Activated CD8-positive, alpha-beta T cell treated with anti-CD3 and anti-CD28 coated beads for 36 hours (primary cell): ENCODE data around the gene PLEKHG1. TPM values are rescaled to one million over a fixed set of nuclear protein-coding genes. Genes with fewer than 3 reads are reported as not detected.

Experiments
- ATAC-seq: fragments of 200-7000 bp; cut with Tn5 transposase; one replicate; pipeline ENCODE4 v1.10.0; 2021; ENCODE audit warnings: mild to moderate bottlenecking, moderate library complexity
- CTCF ChIA-PET: fragments of 350-600 bp; sonication (Branson Sonifier 250); formaldehyde crosslinking; loops from one replicate; lab custom pipeline; 2021; ENCODE audit warnings: antibody characterized with exemption; lab: Charles Lee
- POLR2A ChIA-PET: fragments of 350-600 bp; sonication (Branson Sonifier 250); formaldehyde crosslinking; loops from one replicate; lab custom pipeline; 2021; ENCODE audit warnings: antibody characterized with exemption; lab: Charles Lee
- DNase-seq: peaks from one replicate; pipeline ENCODE4 v3.0.0-alpha.2; 2020
- H3K27ac Mint-ChIP-seq: one replicate; pipeline ENCODE4 v1.8.0; 2021; ENCODE audit warnings: mild to moderate bottlenecking, mixed read lengths
- H3K27me3 Mint-ChIP-seq: one replicate; pipeline ENCODE4 v1.8.0; 2021; ENCODE audit warnings: mixed read lengths
- H3K36me3 Mint-ChIP-seq: one replicate; pipeline ENCODE4 v1.8.0; 2021; ENCODE audit warnings: low read depth, mixed read lengths
- H3K4me1 Mint-ChIP-seq: one replicate; pipeline ENCODE4 v1.8.0; 2021; ENCODE audit warnings: low read depth, mixed read lengths
- H3K4me3 Mint-ChIP-seq: one replicate; pipeline ENCODE4 v1.8.0; 2021; ENCODE audit warnings: mild to moderate bottlenecking, moderate library complexity, mixed read lengths
- H3K9me3 Mint-ChIP-seq: one replicate; pipeline ENCODE4 v1.8.0; 2021; ENCODE audit warnings: mixed read lengths
- CTCF ChIP-seq: fragments of 200-600 bp; IDR thresholded peaks from one replicate; pipeline ENCODE4 v1.8.0; 2022; ENCODE audit warnings: antibody characterized with exemption, mild to moderate bottlenecking
- intact Hi-C: fragments of 100-400 bp; cut with micrococcal nuclease; formaldehyde crosslinking; loops from one replicate; pipeline ENCODE4 v1.10.0; 2022
- total RNA-seq, 2 experiments: library from RNA; stranded (reverse); gene quantifications; one replicate each; pipeline ENCODE4 v1.2.3, GENCODE V29; 2021

PLEKHG1 gene
- total RNA-seq, 2 experiments from 2014 or later, result 4.2 to 4.8 TPM

- DNase-seq (no peak), ATAC-seq (no peak)
- intact Hi-C loops, result no loop called here
- no peak overlapping the region for H3K27ac Mint-ChIP-seq
- no peaks in the 10 kb centered on the region for H3K4me1 Mint-ChIP-seq
- CTCF ChIA-PET, result no interaction called here
- H3K9me3 Mint-ChIP-seq, result peaks cover 7% of the 10 kb centered on the region
- H3K4me3 Mint-ChIP-seq, result no peak overlapping the region
- POLR2A ChIA-PET, result no interaction called here
- no peak for TF ChIP-seq CTCF
- peaks cover 13% of the 10 kb centered on the region for H3K27me3 Mint-ChIP-seq
- H3K36me3 Mint-ChIP-seq, result no peaks in the 10 kb centered on the region
These were observed 38.8 kb upstream of the PLEKHG1 start for GRCh38 chr6:150560884-150561219.

GRCh38 chr6:150565945-150566344 is 33.7 kb upstream of the PLEKHG1 start:
- Mint-ChIP-seq H3K4me3 (no peak overlapping the region), H3K36me3 (no peaks in the 10 kb centered on the region)

GRCh38 chr6:150566486-150566885 is 33.2 kb upstream of the PLEKHG1 start:
- H3K4me1 Mint-ChIP-seq, result no peaks in the 10 kb centered on the region
- H3K4me3 Mint-ChIP-seq, result no peak overlapping the region
- no peak for TF ChIP-seq CTCF
- intact Hi-C loops, result no loop called here
- H3K9me3 Mint-ChIP-seq, result no peaks in the 10 kb centered on the region
- CTCF ChIA-PET, result no interaction called here
- DNase-seq, result no peak
- no peak for ATAC-seq
- no peaks in the 10 kb centered on the region for H3K36me3 Mint-ChIP-seq
- H3K27me3 Mint-ChIP-seq, result peaks cover 3% of the 10 kb centered on the region
- POLR2A ChIA-PET, result no interaction called here
- H3K27ac Mint-ChIP-seq, result no peak overlapping the region

More at GRCh38 chr6:150565945-150566344, 33.7 kb upstream of the PLEKHG1 start:
- intact Hi-C loops, result no loop called here
- POLR2A ChIA-PET, result no interaction called here
- Mint-ChIP-seq H3K27me3 (peaks cover 3% of the 10 kb centered on the region), H3K9me3 (no peaks in the 10 kb centered on the region), H3K4me1 (no peaks in the 10 kb centered on the region), H3K27ac (no peak overlapping the region)
- no peak for TF ChIP-seq CTCF
- ATAC-seq, result no peak
- no peak for DNase-seq
- CTCF ChIA-PET, result no interaction called here

- DNase-seq (no peak), ATAC-seq (no peak)
- intact Hi-C loops, result no loop called here
- Mint-ChIP-seq H3K9me3 (no peaks in the 10 kb centered on the region), H3K36me3 (no peaks in the 10 kb centered on the region), H3K4me3 (no peak overlapping the region), H3K27me3 (peaks cover 6% of the 10 kb centered on the region), H3K27ac (no peak overlapping the region), H3K4me1 (no peaks in the 10 kb centered on the region)
- no peak for TF ChIP-seq CTCF
- POLR2A ChIA-PET, result no interaction called here
- CTCF ChIA-PET, result no interaction called here
These were observed 32.3 kb upstream of the PLEKHG1 start for GRCh38 chr6:150567380-150567779.

GRCh38 chr6:150567823-150568383 is 31.8 kb upstream of the PLEKHG1 start:
- POLR2A ChIA-PET, result no interaction called here

More at GRCh38 chr6:150567823-150568383, 31.8 kb upstream of the PLEKHG1 start:
- Mint-ChIP-seq H3K9me3 (no peaks in the 10 kb centered on the region), H3K4me3 (no peak overlapping the region), H3K36me3 (no peaks in the 10 kb centered on the region), H3K27me3 (peaks cover 9% of the 10 kb centered on the region), H3K4me1 (no peaks in the 10 kb centered on the region), H3K27ac (no peak overlapping the region)
- DNase-seq (no peak), ATAC-seq (no peak)
- CTCF ChIA-PET, result no interaction called here
- TF ChIP-seq CTCF, result no peak
- intact Hi-C loops, result no loop called here
